GM19025 (cell line): Measurements from ENCODE around the gene TMEM120A.
"Not testable (repeated sequence)": the region's sequence is repeated elsewhere in the genome, so short reads cannot be mapped to it uniquely, and the experiment has no call there.

ENCODE experiments used
- ATAC-seq: cut with Tn5 transposase; IDR thresholded peaks from one replicate; pipeline ENCODE4 v1.9.1; 2021; ENCODE audit warnings: mild to moderate bottlenecking, low read depth, moderate library complexity; ENCODE audit not compliant: unreplicated experiment

The TMEM120A gene

DNA sequence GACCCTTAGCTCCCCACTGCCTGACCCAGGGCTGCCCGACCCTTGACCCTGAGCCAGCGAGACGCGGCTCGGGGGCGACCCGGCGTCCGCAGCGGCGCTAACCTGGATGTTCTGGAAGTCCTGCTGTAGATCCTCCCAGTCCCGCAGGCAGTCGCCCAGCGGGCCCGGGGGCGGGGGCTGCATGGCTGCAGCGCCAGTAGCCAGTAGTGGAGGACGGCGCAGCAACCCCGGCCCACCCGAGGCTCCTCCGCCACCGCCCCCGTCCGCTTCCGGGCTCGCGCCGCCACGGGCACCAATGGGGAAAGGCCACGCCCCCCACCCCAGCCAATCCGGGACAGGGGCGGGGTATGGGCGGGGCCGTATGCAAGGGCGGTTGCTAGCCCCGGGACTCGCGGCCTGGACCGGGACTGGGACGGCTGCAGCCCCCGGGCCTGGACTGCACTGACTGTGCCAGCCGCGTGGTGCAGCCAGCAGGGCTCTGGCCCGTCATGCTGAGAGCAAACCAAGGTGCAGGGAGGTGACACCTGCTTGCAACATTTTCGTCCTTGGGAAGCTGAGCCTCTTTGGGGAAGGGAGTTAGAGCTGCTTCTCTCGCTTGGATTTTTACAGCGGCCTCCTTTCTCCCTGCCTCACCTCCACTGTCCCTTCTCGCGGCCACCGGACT lies at the start of gene TMEM120A:
Gene TMEM120A (minus strand): TSS at position 208 of the 664 bp plus-strand sequence. CDS start 25 bp downstream, at position 183.
- peak; percentile 99 for ATAC-seq

DNA sequence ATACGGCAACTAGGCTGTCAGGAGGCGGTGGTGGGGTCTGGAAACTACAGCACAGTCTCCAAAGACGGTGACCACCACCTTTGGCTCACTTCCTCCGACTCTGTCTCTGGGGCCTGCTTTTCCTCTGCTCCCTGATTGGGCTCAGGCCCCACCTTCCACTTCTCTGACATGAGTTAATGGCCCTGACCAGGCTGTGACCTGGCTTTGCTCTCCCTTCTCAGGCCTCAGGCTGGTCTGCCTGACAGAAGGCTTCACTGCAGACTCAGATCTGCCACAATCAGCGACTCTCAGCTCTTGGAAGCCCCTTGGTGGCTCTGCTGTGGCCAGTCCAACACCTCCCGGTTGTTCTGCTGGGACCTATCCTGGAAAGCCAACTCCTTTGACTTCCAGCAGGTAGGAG lies 45.7 kb upstream of the TMEM120A start:
- ATAC-seq = no peak

DNA sequence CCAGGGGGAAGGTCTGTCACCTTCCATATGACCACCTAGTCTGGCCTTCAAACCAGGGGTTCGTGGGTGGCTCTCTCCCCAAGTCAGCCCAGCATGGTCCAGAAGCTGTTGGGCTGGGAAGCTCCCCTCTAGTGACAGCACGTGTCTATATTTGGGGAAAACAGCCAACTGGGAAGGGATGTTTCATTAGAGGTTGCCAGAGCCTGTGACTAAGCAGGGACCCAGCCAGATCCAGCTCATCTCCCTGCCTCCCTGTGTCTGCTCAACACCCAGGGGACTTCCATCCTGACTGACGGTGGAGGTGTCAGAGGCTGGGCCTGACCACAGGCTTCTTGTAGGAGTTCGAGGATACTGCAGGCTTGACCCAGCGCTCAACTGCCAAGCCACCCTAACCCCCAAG lies 42.9 kb upstream of the TMEM120A start:
- ATAC-seq = no peak

DNA sequence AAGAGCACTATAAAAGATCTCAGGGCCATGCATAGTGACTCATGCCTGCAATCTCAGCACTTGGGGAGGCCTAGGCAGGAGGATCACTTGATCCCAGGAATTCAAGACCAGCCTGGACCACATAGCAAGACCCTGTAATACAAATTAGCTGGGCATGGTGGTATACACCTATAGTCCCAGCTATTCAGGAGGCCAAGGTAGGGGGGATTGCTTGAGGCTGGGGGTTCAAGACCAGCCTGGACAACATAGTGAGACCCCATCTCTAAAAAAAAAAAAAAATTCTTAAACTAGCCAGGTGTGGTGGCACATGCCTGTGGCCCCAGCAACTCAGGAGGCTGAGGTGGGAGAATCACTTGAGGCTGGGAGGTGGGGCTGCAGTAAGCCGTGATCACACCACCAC lies 37.6 kb upstream of the TMEM120A start:
- no peak for ATAC-seq

DNA sequence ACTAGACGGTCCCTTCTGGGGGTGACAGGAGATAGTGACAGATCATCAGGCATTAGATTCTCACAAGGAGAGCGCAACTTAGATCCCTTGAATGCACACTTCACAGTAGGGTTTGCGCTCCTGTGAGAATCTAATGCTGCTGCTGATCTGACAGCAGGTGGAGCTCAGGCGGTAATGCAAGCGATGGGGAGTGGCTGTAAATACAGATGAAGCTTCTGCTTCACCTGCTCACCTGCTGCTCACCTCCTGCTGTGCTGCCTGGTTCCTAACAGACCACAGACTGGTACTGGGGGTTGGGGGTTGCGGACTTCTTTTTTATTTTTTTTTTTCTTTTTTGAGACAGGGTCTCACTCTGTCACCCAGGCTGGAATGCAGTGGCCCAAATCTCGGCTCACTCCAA lies 35.3 kb upstream of the TMEM120A start:
- not testable (repeated sequence) for ATAC-seq

DNA sequence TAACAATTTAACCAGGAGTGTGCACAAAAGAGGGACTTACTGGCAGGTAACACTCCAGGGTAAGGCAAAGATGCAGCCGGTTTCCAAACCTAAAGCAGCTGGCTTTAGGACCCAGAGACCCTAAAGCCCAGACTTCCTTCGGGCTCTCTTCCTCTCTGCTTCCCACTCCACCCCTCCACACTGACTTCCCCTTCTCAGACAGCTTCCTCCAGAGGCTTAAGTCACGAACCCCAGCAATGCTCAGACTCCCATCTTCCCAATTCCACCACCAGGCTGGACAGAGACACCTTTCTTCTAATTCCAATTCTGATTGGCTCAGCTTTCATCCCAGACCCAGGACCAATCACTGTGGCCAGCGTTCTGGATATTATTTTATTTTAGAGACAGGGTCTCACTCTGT lies 28.6 kb upstream of the TMEM120A start:
- no peak for ATAC-seq

DNA sequence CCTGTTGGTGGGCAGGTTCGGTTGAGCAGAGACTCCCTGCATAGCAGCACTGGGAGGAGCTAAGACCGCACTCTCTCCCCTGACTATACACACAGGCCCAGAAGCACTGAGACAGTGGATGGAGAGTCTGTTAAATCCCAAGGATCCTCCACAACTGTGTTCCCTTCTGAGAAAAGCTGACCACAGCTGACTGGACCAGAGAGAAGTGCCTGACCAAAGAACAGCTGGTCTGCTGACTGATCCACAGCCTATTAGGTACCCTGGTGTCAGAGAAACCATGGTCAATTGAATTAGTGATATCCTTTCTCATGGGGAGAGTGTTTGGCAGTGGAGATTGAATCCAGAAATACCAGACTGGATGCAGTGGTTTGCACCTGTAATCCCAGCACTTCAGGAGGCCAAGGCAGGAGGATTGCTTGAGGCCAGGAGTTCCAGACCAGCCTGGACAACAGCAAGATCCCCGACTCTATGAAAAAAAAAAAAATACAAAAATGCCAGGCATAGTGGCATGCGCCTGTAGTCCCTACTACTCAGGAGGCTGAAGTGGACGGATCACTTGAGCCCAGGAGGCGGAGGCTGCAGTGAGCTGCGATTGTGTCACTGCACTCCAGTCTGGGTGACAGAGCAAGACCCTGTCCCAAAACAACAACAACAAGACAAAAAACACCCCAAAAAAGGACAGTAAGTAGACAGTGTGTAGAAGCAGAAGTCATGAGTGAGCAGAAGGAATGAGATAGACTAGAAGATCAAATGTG lies 27.8 kb upstream of the TMEM120A start:
- ATAC-seq = no peak

DNA sequence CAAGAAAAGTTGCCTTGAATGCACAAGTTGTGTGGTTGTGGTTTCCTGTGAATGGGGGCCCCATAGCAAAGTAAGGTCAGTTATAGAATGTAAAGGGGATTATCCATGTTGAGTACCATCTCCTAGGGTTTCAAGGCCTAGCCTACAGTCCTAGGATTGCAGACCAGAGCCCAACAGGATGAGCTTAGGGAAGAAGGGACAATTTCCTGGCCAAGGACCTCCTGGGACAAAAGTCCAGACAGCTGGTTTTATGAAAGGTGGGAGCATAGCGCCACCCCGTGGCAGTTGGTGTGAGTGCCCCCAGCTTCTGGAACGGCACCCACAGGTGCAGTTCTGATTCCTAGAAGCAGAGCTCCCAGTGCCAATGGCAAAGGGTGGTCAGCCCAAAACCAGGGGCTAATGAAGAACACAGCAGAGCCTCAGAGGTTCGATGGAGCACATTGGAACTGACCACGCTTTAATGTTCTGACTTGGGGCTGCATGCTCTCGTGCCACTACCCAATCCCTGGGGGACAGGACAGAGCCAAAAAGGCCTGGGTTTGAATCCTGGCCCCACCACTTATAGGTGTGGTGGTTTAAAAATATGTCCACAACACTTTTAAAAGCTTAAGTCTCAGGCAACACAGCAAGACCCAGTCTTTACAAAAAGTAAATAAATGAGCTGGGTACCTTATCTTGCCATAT lies 25.8 kb upstream of the TMEM120A start:
- no peak for ATAC-seq

DNA sequence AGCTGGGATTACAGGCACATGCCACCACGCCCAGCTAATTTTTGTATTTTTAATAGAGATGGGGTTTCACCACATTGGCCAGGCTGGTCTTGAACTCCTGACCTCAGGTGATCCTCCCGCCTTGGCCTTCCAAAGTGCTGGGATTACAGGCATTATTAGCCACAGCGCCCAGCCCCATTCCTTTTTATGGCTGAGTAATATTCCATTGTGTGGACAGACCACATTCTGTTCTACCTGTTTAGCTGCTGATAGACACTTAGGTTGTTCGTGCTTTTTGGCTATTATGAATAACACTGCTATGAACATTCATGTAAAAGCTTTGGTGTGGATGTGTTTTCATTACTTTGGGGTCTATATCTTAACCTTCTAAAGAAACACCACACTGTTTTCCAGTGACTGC lies 24.1 kb upstream of the TMEM120A start:
- ATAC-seq = not testable (repeated sequence)

DNA sequence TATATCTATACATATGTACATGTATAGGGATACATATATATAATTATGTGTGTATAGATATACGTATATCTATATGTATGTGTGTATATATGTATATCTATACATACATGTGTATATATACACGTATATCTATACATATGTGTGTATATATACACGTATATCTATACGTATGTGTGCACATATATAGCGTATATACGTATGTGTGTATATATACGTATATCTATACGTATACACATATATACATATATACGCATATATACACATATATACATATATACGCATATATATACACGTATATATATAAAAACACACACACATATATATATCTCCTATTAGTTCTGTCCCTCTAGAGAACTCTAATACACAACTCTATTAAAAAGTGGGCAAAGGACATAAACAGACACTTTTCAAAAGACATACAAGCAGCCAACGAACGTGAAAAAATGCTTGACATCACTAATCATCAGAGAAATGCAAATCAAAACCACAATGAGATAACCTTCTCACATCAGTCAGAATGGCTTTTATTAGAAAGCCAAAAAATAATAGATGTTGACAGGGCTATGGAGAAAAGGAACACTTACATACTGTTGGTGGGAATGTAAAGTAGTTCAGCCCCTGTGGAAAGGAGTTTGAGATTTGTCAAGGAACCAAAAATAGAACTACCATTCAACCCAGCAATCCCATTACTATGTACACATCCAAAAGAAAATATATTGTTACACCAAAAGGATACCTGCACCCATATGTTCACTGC lies 22.0 kb upstream of the TMEM120A start:
- no peak for ATAC-seq

DNA sequence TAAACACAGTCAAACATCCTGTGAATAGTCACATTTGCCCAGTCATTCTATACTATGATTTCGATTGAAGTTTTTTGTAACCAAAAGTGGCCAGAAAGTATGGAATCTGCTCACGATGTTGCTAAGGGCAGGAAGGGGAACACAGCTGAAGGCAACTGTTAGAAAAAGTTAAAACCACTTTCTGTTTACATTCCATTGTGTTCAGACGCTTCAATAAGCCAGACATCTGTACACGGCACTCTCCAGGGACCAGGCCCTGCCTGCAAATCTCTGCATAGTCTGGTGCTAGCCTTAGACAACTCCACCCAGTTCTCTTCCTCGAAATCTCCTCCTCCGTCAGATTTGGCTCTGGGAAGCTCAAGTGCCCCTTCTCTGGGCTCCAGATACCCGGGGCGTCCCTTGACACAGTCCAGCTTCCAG lies 17.1 kb upstream of the TMEM120A start:
- ATAC-seq = no peak

DNA sequence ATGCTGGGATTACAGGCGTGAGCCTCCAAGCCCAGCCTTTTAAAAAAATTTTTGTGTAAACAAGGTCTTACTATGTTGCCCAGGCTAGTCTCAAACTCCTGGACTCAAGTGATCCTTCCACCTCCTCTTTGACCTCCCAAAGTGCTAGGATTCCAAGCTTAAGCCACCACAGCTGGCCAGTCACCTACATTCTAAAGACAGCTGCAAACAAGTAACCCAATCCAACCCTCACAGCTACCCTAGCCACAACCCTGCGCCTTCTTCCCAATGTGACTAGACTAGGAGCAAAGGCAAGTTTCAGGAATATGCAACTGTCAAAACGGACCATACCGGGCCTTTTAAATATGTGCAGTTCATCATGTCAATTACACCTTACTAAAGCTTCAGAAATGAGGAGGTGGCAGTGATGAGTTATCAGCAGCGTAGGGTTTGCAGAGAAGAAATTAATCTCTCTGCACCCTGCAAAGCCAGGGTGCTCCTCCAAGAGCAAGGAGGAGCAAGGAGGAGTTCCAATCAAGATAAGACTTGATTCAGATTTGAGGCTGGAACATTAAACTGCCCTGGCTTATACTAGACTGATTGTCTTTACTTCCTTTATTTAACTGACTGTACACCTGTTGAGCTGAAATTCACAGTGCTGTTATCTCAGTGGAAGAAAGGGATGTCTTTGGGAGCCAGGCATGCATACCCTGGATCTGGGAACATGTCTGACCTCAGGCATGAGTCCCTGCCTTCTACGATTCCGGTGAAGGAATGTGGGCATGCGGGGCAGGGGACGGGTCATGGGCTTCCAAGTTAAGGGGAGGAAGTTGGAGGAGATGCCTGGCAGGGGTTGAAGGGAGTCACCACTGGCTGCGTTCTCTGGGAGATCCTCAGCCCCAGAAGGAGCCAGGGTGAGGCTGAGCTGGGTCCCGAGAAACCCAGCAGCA lies 15.5 kb upstream of the TMEM120A start:
- ATAC-seq = no peak

DNA sequence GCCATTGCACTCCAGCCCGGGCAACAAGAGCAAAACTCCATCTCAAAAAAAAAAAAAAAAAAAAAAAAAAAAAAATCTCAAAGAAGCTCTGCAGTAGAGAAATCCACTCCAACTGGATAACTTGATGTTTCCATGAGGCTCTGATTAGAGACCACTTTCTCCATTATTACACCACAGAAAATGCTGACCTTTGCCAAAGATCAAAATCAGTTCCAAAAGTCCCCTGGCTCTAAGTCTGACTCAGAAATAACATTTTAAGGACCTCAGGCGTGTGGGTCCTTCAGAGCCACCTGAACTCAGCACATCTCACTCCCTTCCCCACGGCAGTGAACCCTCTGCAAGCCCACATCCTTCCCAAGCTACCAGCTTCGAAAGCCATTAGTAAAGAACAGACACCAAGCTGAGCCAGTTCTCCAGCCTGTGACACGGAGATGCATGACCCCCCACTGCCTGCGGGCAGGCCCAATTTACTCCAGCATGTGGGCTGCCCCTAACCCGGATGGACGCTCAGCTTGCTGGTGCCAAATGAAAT lies 13.8 kb upstream of the TMEM120A start:
- ATAC-seq = no peak

DNA sequence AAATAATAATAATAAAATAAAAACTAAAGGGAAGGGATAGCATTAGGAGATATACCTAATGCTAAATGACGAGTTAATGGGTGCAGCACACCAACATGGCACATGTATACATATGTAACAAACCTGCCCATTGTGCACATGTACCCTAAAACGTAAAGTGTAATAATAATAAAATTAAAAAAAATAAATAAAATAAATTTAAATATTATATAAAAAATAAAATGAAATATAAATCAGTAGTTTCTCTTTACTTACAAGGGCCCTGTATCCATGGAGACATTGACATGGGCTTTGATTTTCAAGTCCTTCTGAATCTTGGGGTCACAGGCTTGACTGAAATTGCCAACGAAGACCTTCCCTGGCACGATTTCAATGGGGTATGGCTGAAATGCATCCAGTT lies 10.6 kb upstream of the TMEM120A start:
- ATAC-seq = not testable (repeated sequence)

DNA sequence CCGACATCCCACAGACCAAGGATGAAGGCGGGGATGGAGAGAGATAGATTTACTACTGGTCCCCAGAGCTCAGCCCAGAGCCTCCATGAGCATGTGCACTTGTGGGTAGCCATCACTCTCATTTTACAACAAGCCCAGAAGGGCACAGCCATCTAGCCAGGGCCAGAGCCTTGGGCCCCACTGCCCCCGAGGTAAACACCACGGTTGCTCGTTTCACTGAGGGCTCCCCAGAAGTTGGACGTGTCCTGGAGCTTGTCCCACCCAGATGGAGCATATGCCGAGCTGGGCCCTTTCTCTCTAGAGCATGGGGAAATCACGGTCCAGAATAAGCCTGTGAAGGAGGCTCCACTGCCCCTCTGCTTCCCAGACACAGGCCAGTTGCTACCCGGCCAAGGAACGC lies 9.0 kb upstream of the TMEM120A start:
- no peak for ATAC-seq

DNA sequence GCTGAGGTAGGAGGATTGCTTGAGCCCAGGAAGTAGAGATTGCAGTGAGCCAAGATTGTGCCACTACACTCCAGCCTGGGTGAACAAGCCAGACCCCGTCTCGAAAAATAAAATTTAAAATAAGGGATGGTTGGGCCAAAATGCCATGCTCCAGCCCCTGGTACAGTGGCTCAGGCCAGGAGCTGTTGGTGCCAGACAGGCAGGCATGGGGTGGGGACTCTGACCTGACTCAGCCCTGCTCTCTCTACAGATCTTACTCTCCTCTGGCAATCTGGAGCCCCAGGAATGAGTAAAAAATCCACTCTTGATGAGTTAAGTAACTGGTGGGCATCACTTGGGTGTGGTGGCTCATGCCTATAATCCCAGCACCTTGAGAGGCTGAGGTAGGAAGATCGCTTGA lies 8.4 kb upstream of the TMEM120A start:
- no peak for ATAC-seq

DNA sequence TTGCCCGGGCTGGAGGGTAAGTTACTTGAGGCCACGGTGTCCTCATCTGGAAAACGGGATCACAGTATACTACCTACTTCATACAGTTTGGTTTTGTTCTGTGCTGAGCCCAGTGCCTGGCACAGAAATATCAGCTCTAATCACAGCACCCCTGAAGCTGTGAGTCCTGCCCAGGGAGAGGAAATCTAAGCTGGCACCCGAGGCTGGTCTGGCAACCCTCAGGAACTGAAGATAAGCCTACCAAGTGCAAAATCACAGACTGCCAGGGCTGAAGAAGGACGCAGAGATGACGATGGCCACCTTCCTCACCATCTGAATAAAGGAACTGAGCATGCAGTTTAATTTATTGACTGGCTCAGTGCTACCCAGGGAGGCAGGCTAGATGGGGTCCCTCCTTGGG lies 7.7 kb upstream of the TMEM120A start:
- no peak for ATAC-seq

DNA sequence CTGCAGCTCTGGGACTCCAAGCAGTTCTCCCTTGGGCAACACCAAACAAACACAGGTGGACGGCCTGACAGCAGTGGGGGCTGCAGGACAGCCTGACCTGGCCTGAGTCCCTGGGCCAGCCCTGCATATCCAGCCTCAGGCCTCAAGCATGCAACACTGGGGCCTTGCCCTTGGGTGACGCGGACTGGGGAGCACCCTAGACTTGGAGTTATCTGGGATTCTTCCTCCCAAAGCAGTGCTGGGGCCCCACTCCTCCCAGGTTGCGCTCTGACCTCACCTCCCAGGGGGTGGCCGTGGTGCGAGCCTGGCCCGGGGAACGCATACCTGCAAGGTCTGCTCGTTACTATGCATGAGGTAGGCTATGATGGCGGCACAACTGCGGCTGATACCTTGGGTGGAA lies 6.2 kb upstream of the TMEM120A start:
- ATAC-seq = no peak

DNA sequence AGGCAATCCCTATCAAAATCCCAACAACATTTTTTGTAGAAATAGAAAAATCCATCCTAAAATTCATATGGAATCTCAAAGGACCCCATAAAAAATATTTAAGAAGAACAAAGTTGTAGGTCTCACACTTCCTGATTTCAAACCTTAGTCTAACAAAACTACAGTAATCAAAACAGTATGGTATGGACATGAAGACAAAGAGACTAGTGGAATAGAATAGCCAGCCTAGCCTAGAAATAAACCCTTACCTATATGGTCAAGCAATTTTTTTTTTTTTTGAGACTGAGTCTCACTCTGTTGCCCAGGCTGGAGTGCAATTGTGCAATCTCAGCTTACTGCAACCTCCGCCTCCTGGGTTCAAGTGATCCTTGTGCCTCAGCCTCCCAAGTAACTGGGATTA lies 3.6 kb upstream of the TMEM120A start:
- no peak for ATAC-seq

DNA sequence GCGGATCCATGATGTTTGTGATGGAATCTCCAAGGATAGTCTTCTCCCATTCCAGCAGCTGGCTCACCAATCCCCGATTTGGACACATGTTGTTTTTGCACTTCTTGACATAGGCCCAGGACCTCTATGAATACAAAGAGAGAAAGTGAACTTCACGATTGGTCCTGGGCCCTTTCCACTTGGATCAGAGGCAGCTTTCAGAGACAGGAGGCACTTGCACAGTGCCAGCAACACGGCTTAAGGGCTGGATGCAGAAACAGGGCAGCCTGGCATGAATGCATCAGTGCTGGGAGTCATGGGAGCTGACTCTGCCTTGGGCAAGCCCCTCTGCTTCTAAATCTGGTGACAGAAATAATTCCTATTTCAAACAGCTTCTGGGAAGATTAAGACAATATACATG lies 2.1 kb upstream of the TMEM120A start:
- ATAC-seq = no peak
